ENCODE data around the gene DNAJA2. TPM values are rescaled to one million over a fixed set of nuclear protein-coding genes. Genes with fewer than 3 reads are reported as not detected.
A peak's percentile ranks its signal among the peaks of the same experiment; 100 is the strongest.

DNAJA2 gene
- total and polyA plus RNA-seq, 9 of the 15 experiments (the other 6 are each of a cell fraction or from before 2014, with no cell fraction given) = 24.1 to 75.9 (median 50.7) TPM

DNA sequence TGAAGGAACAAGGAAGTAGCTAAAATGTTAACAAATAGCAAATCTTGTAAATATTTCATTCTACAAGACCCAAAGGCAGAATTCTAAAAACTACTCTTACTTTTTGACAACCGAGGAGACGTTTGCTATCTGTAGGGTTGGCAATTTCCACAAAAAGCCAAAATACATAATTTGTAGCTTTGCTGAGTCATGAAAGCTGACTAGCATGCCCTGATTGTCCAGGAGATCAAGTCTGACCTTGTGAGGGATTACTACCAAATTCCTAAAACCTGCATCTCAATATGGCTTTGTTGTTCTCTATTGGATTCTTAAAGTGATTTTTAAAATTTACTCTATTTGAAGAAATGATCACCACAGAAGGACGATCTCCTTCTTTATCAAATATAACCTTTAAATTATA lies 10.8 kb downstream of the DNAJA2 start:
- H3K9me3 ChIP-seq (replicated peaks; ENCODE audit: control insufficient read depth, insufficient read depth, low read depth, low read length) = no peaks in the 10 kb centered on the region
- peak; percentile 59 for FAIRE-seq
- no peak overlapping the region for H3K4me3 ChIP-seq
- DNase-seq (ENCODE audit: extremely low read depth in 1 of 4, low spot score in 3 of 4) = peak in 1 of 4 experiments; percentile 27
- H3K27ac ChIP-seq (ENCODE audit: extremely low read depth, low read depth, low read length) = no peak overlapping the region
- no peak overlapping the region for H3K9ac ChIP-seq (ENCODE audit: insufficient read depth in 1 of 2, low read depth in 2 of 2, low read length in 2 of 2)
- ChIA-PET POLR2A (interaction anchor here (0.6 to 3.5 kb wide), 4 partner anchors 11 to 36 kb away, joined by 3 to 14 read pairs (median 4); partner anchors contain the start of gene DNAJA2), CTCF (ENCODE audit: low intra/inter-chr PET ratio) (interaction anchor here (0.5 kb wide), 1 partner anchor 13 kb away, joined by 4 read pairs; no protein-coding TSS in a partner anchor)
- intact Hi-C loops (cut with micrococcal nuclease) (no loop called here), in situ Hi-C loops (cut with MboI) (no loop called here)
- no peaks in the 10 kb centered on the region for H4K20me1 ChIP-seq (replicated peaks; ENCODE audit: control insufficient read depth, insufficient read depth, low read length)
- no peak overlapping the region for H2AFZ ChIP-seq (ENCODE audit: low read depth, low read length)
- H3K36me3 ChIP-seq (ENCODE audit: control insufficient read depth, insufficient read depth, low read length) = peaks cover 90% of the 10 kb centered on the region
- no peak overlapping the region for H3K4me2 ChIP-seq (ENCODE audit: insufficient read depth, low read length)
- ATAC-seq = no peak
- BruUV-seq (replicated peaks) = no TSS peak
- WGBS (ENCODE audit: insufficient coverage, low coverage, missing lambda C conversion rate) = 53% methylated on average over 3 of the region's 3 CpGs
- peaks cover 12% of the 10 kb centered on the region; the same call in 2 of the 3 replicates for H3K79me2 ChIP-seq (ENCODE audit: control insufficient read depth, insufficient read depth, low read length)
- H3K4me1 ChIP-seq (replicated peaks in 1 of 2; ENCODE audit: control insufficient read depth in 2 of 2, insufficient read depth in 2 of 2, low read length in 2 of 2) = no peaks in the 10 kb centered on the region
- no peaks in the 10 kb centered on the region for H3K9me1 ChIP-seq (ENCODE audit: control insufficient read depth, insufficient read depth, low read length)
- no peaks in the 10 kb centered on the region for H3K27me3 ChIP-seq (ENCODE audit: control insufficient read depth in 2 of 2, insufficient read depth in 2 of 2, low read length in 2 of 2)
- TF ChIP-seq, protein P1, sequence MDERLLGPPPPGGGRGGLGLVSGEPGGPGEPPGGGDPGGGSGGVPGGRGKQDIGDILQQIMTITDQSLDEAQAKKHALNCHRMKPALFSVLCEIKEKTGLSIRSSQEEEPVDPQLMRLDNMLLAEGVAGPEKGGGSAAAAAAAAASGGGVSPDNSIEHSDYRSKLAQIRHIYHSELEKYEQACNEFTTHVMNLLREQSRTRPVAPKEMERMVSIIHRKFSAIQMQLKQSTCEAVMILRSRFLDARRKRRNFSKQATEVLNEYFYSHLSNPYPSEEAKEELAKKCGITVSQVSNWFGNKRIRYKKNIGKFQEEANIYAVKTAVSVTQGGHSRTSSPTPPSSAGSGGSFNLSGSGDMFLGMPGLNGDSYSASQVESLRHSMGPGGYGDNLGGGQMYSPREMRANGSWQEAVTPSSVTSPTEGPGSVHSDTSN (CRISPR knock-in tag; IDR thresholded peaks at IDR 0.05; ENCODE audit: low read depth) = no peak
- TF ChIP-seq, protein P1 (tag; conservative IDR thresholded peaks at IDR 0.05; ENCODE audit: low read depth) = peak; percentile 27; the same call in 1 of the 2 replicates
- TF ChIP-seq MTA1 (IDR thresholded peaks at IDR 0.05; ENCODE audit: borderline replicate concordance) = no peak
- TF ChIP-seq ESRRA (IDR thresholded peaks at IDR 0.05; ENCODE audit: borderline replicate concordance, low read depth) = no peak
- TF ChIP-seq, protein P2, sequence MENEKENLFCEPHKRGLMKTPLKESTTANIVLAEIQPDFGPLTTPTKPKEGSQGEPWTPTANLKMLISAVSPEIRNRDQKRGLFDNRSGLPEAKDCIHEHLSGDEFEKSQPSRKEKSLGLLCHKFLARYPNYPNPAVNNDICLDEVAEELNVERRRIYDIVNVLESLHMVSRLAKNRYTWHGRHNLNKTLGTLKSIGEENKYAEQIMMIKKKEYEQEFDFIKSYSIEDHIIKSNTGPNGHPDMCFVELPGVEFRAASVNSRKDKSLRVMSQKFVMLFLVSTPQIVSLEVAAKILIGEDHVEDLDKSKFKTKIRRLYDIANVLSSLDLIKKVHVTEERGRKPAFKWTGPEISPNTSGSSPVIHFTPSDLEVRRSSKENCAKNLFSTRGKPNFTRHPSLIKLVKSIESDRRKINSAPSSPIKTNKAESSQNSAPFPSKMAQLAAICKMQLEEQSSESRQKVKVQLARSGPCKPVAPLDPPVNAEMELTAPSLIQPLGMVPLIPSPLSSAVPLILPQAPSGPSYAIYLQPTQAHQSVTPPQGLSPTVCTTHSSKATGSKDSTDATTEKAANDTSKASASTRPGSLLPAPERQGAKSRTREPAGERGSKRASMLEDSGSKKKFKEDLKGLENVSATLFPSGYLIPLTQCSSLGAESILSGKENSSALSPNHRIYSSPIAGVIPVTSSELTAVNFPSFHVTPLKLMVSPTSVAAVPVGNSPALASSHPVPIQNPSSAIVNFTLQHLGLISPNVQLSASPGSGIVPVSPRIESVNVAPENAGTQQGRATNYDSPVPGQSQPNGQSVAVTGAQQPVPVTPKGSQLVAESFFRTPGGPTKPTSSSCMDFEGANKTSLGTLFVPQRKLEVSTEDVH (IDR thresholded peaks at IDR 0.05; ENCODE audit: low read depth, partially characterized antibody) = no peak
- TF ChIP-seq, protein P3, sequence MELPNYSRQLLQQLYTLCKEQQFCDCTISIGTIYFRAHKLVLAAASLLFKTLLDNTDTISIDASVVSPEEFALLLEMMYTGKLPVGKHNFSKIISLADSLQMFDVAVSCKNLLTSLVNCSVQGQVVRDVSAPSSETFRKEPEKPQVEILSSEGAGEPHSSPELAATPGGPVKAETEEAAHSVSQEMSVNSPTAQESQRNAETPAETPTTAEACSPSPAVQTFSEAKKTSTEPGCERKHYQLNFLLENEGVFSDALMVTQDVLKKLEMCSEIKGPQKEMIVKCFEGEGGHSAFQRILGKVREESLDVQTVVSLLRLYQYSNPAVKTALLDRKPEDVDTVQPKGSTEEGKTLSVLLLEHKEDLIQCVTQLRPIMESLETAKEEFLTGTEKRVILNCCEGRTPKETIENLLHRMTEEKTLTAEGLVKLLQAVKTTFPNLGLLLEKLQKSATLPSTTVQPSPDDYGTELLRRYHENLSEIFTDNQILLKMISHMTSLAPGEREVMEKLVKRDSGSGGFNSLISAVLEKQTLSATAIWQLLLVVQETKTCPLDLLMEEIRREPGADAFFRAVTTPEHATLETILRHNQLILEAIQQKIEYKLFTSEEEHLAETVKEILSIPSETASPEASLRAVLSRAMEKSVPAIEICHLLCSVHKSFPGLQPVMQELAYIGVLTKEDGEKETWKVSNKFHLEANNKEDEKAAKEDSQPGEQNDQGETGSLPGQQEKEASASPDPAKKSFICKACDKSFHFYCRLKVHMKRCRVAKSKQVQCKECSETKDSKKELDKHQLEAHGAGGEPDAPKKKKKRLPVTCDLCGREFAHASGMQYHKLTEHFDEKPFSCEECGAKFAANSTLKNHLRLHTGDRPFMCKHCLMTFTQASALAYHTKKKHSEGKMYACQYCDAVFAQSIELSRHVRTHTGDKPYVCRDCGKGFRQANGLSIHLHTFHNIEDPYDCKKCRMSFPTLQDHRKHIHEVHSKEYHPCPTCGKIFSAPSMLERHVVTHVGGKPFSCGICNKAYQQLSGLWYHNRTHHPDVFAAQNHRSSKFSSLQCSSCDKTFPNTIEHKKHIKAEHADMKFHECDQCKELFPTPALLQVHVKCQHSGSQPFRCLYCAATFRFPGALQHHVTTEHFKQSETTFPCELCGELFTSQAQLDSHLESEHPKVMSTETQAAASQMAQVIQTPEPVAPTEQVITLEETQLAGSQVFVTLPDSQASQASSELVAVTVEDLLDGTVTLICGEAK (IDR thresholded peaks at IDR 0.05) = no peak
- TF ChIP-seq, protein P3 (CRISPR knock-in tag; IDR thresholded peaks at IDR 0.05) = no peak
